ENCODE measurements around the gene GAS2L2.

GAS2L2 gene

DNA sequence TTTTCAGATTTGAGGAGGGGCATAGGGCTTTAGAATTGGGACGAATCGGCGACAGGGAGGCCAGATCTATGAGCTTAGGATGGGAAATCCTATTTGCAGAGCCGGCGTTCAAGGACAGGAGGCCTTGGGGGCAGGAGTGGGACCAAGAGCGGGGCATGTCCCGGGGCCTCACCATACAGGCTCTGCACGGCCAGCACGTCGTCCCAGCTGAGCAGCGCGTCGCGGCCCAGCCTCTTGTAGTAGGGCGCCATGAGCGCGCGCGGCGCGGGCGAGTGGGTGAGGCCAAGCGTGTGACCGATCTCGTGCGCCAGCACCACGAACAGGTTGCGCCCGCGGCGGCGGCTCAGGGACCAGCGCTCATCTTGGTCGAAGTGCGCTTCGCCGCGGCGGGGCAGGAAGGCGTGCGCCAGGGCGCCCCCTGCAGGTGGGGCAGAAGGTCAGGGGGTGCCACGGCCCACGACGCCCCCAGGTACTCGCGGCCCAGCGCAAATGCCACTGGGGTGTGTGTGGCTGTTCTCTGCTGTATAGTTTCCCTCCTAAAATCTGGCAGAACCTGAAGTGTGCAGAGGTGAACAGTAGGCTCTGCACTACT, 17.0 kb upstream of the GAS2L2 start:
- no peak overlapping the region for H3K27ac ChIP-seq
- no peaks in the 10 kb centered on the region for H3K36me3 ChIP-seq
- H3K4me3 ChIP-seq (ENCODE audit: low read depth, low read length): no peak overlapping the region
- TF ChIP-seq, protein P1, sequence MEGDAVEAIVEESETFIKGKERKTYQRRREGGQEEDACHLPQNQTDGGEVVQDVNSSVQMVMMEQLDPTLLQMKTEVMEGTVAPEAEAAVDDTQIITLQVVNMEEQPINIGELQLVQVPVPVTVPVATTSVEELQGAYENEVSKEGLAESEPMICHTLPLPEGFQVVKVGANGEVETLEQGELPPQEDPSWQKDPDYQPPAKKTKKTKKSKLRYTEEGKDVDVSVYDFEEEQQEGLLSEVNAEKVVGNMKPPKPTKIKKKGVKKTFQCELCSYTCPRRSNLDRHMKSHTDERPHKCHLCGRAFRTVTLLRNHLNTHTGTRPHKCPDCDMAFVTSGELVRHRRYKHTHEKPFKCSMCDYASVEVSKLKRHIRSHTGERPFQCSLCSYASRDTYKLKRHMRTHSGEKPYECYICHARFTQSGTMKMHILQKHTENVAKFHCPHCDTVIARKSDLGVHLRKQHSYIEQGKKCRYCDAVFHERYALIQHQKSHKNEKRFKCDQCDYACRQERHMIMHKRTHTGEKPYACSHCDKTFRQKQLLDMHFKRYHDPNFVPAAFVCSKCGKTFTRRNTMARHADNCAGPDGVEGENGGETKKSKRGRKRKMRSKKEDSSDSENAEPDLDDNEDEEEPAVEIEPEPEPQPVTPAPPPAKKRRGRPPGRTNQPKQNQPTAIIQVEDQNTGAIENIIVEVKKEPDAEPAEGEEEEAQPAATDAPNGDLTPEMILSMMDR (IDR thresholded peaks at IDR 0.05; ENCODE audit: low read depth, low read length): peak; percentile 32
- H3K27me3 ChIP-seq (ENCODE audit: insufficient read depth, low read depth, severe bottlenecking): no peaks in the 10 kb centered on the region
- H3K9me3 ChIP-seq (ENCODE audit: severe bottlenecking): no peaks in the 10 kb centered on the region
- no peak for DNase-seq

DNA sequence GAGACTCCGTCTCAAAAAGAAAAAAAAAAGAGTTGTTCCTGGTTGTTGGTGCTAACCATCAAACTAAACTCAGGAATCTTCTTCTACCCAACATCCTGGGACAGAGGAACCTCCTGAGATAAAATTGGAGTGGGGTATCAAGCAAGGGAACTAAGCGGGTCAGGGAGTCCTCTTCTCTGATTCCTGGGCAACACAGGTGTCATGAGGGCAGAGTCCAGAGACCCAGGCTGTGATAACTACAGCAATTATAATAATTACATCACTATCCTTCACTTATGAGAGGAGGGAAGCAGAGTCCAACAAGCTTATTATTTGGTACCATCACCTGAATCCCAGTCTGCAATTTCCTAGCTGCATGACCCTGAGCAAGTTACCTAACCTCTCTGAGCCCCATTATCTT, 15.8 kb upstream of the GAS2L2 start:
- no peaks in the 10 kb centered on the region for H3K27me3 ChIP-seq (ENCODE audit: insufficient read depth, low read depth, severe bottlenecking)
- H3K9me3 ChIP-seq (ENCODE audit: severe bottlenecking): no peaks in the 10 kb centered on the region
- H3K27ac ChIP-seq: no peak overlapping the region
- H3K36me3 ChIP-seq: no peaks in the 10 kb centered on the region
- TF ChIP-seq, protein P1 (IDR thresholded peaks at IDR 0.05; ENCODE audit: low read depth, low read length): no peak
- no peak overlapping the region for H3K4me3 ChIP-seq (ENCODE audit: low read depth, low read length)
- DNase-seq: no peak

DNA sequence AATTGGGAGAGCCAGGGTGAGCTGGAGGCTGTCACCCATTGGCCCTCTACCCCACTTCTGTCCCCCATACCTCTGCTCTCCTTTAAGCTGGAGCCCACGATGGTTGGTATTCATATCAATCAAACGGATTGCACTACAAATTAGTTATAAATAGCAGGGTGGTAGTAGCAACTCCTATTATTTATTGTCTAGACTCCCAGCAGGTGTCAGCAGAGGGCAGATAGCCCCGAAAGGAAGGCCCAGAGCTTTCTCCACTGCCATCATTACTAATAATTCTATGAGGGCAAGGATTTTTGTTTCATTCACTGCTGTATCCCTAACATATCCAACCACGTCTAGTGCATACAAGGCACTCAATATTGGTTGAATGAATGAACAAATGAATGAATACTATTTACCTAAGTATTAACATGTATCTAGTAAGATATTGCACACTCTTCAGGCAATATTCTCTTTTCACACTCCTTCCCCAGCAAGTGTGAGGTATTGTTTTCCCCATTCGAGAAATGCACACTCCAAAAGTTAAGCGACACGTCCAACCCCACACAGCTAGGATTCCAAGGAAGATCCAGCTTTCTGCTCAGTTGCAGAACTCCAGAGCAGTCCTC, 14.0 kb upstream of the GAS2L2 start:
- Histone ChIP-seq H3K36me3 (no peaks in the 10 kb centered on the region), H3K27me3 (ENCODE audit: insufficient read depth, low read depth, severe bottlenecking) (no peaks in the 10 kb centered on the region), H3K27ac (no peak overlapping the region), H3K4me3 (ENCODE audit: low read depth, low read length) (no peak overlapping the region), H3K9me3 (ENCODE audit: severe bottlenecking) (no peaks in the 10 kb centered on the region)
- DNase-seq: peak; percentile 33
- TF ChIP-seq, protein P1 (IDR thresholded peaks at IDR 0.05; ENCODE audit: low read depth, low read length): peak; percentile 49; the same call in 1 of the 2 replicates

GRCh38 chr17:35766489-35766877, 13.4 kb upstream of the GAS2L2 start:
- no peak for DNase-seq
- Histone ChIP-seq H3K4me3 (ENCODE audit: low read depth, low read length) (no peak overlapping the region), H3K27me3 (ENCODE audit: insufficient read depth, low read depth, severe bottlenecking) (no peaks in the 10 kb centered on the region), H3K9me3 (ENCODE audit: severe bottlenecking) (no peaks in the 10 kb centered on the region), H3K27ac (no peak overlapping the region), H3K36me3 (no peaks in the 10 kb centered on the region)
- TF ChIP-seq, protein P1 (IDR thresholded peaks at IDR 0.05; ENCODE audit: low read depth, low read length): no peak

DNA sequence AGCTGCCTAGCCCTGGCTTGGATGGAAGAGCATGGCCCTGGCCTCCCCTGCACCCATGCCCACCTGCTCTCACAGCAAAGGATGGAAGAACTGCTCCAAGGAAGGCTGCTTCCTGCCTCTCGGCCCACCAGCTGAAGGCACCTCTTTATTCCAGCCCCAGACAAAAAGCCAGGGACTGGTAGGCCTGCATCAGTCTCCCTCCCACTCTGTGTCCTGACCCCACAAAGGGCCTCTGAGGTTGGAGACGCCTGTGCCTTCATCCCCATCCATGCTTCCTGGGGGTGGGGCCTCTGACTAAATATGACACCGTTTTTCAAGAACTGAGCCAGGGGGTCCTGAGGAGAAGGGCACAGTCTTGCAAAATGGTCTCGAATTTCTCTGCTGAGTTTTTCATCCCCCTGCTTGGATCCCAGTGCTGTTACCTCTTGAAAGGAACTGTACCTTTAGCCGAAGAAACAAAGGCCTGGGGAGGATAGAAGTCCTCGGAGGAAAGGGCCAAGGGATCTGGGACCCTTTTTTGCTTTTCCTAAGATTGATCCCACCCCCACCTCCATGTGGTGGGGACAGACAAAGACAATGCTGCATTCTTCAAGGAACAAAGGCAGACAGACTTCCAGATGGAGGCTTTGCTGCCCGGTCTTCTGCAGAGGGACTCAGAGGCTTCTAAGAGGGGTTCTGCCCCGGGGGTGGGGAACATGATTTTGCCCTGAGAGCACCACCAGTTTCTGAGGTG, 12.9 kb upstream of the GAS2L2 start:
- H3K27me3 ChIP-seq (ENCODE audit: insufficient read depth, low read depth, severe bottlenecking): no peaks in the 10 kb centered on the region
- no peak overlapping the region for H3K4me3 ChIP-seq (ENCODE audit: low read depth, low read length)
- TF ChIP-seq, protein P1 (IDR thresholded peaks at IDR 0.05; ENCODE audit: low read depth, low read length): no peak
- H3K9me3 ChIP-seq (ENCODE audit: severe bottlenecking): no peaks in the 10 kb centered on the region
- no peaks in the 10 kb centered on the region for H3K36me3 ChIP-seq
- no peak for DNase-seq
- no peak overlapping the region for H3K27ac ChIP-seq

All from WERI-Rb-1 (cell line).